GM12872 (cell line): Measurements from ENCODE around the gene ULK3.

ENCODE experiments used
- TF ChIP-seq, protein P1 (sequence below): IDR thresholded peaks from 3 replicates; pipeline ENCODE4 v1.5.1; 2011; ENCODE audit warnings: low read depth, mild to moderate bottlenecking, low read length, moderate library complexity; ENCODE audit not compliant: insufficient read depth

ULK3 gene

DNA sequence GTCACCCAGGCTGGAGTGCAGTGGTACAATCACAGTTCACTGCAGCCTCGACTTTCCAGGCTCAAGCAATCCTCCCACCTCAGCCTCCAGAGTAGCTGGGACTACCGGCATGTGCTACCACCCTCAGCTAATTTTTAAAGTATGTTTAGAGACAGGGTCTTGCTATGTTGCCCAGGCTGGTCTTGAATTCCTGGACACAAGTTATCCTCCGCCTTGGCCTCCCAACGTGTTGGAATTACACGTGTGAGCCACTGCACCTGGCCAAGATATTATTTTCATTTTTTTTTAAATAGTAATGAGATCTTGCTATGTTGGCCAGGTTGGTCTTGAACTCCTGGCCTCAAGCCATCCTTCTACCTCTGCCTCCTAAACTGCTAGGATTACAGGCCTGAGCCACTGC, 42.5 kb upstream of the ULK3 start:
- TF ChIP-seq, protein P1, sequence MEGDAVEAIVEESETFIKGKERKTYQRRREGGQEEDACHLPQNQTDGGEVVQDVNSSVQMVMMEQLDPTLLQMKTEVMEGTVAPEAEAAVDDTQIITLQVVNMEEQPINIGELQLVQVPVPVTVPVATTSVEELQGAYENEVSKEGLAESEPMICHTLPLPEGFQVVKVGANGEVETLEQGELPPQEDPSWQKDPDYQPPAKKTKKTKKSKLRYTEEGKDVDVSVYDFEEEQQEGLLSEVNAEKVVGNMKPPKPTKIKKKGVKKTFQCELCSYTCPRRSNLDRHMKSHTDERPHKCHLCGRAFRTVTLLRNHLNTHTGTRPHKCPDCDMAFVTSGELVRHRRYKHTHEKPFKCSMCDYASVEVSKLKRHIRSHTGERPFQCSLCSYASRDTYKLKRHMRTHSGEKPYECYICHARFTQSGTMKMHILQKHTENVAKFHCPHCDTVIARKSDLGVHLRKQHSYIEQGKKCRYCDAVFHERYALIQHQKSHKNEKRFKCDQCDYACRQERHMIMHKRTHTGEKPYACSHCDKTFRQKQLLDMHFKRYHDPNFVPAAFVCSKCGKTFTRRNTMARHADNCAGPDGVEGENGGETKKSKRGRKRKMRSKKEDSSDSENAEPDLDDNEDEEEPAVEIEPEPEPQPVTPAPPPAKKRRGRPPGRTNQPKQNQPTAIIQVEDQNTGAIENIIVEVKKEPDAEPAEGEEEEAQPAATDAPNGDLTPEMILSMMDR, result no peak

DNA sequence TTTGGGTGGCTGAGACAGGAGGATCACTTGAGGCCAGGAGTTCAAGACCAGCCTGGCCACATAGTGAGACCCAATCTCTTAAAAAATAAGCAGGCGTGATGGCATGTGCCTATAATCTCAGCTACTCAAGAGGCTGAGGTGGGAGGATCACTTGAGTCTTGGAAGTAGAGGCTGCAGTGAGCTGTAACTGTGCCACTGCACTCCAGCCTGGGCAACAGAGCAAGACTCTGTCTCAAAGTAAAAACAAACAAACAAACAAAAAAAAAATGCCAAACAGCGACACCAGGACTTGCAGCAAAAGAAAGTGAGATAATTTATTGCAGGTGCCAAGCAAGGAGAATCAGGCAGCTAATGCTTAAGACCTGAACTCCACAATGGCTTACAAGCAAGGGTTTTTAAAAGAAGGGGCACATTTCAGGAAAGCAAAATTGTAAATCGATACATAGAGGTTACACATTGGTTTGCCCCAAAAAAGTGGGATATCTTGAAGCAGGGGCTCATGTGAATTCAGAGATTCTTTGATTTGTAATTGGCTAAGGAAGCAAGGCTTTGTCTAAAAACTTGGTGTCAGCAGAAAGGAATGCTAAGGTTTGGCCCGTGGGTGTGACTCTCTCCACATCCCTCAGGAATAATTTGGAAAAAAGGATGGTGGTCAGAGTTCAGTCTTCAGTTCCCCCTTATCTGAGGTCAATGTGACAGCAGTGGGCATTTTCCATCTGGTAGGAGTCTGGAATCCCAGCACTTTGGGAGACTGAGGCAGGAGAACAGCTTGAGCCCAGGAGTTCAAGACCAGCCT, 41.7 kb upstream of the ULK3 start:
- TF ChIP-seq, protein P1, result no peak

DNA sequence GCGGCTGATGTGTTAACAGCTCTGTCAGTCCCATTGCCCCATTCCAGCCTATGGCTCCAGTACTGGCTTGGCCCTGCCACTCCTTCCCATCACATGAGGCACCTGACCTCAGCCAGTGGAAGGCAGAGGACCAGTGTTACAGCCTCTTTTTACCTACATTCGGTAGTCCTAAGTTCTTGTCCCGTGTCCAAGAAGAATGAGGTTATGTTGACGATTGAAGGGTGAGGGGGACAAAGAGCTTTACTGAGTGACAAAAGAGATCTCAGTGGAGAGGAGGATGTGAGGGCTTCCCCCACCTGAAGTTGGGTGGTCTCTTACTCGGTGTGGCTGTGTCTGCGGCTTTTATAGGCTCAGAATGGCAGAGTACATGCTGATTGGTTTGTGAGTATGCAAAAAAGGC, 39.6 kb upstream of the ULK3 start:
- TF ChIP-seq, protein P1, result no peak

DNA sequence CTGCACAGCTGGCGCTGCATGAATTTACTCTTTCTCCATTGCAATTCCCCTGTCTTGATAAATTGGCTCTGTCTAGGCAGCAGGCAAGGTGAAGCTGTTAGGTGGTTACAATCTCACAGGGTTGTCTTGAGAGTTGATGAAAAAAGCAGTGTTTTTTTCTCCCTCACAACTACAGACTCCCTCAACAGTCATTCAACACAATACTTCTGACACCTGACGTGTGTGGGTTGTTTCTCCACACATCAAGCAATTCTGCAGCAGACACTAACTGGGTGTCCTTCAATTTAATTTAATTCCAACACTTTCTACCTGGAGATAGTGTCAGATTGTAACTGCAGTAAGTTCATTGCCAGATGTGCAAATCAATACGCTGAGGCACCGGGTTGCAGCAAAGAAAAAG, 35.3 kb upstream of the ULK3 start:
- TF ChIP-seq, protein P1, result no peak

DNA sequence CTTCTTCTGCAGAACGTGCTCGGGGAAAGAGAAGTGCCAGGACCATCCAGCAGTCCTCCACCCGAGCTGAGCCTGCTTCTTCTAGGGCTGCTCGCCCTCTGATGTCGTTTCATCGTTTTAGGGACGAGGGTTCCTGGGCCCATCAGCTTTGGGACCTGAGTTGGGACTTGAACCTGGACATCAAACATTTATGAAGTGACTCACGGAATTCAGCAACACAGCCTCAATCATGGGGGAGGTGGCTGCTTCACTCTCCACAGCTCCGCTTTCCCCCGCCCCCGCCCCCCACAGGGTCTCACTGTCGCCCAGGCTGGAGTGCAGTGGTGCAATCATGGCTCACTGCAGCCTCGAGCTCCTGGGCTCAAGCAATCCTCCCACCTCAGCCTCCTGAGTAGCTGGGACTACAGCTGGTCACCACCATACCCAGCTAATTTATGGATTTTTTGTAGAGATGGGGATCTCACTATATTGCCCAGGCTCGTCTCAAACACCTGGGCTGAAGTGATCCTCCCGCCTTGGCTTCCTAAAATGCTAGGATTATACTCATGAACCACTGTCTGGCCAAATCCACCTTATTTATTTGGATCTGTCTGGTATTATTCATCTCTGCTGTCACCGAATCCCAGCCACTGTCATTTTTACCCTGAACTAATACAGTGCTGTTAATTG, 30.9 kb upstream of the ULK3 start:
- TF ChIP-seq, protein P1, result no peak

DNA sequence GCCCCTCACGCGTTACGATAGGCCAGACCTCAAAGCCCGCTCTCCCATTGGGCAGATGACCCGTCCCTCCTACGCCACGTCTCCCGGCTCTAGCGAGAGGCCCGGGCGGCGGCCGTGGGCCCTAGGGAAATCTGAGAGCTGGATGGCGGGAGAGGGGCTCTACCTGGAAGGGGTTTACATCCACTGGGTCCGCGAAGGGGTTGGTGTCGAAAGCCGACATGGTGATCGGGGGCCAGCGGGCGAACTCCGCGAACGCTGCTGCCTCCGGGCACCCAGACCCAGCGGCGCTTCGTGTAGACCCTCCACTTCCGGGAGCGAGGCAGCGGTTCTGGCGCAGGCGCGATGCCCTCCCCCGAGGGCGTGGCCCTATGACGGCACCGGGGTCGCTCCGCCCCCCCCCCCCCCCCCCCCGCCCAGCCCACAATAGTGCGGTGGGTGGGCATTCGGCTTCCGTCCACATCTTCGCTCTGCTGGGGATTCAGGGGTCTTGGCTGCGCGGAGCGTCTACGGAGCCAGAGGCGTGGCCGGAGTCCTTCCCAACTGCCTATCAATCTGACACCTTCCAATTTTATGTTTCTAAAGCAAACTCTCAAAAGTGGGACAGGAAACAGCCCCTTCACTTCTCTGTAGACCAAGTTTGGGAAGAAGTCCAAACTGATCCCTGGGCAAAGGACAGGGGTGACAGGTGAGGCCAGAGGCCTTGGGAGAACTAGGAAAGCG, 30.2 kb upstream of the ULK3 start, which contains the start of gene SCAMP2:
Gene SCAMP2 (minus strand): TSS at position 330 of the 720 bp plus-strand sequence. CDS start 110 bp downstream, at position 220.
- TF ChIP-seq, protein P1, result no peak

DNA sequence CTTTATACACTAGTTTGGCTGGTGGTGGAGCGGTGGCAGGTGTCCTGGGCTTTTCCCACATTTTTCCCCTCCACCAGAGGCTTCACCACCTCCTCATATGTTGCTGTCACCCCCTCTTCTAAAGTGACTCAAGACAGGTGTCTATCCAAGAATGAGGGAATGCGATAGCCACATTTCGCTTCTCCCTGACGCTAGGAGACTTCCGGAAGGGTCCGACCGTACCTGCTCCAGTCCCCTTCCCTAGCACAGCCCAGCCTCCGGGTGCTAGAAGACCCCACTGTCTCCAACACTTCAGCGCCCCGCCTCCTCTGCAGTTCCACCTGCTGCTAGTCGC, 29.7 kb upstream of the ULK3 start:
- TF ChIP-seq, protein P1, result no peak
